ENCODE results near the gene MRC2.

Gene MRC2

GRCh38 chr17:62727916-62728672 is 100.6 kb downstream of the MRC2 start:
- no peak for DNase-seq

- no peak for DNase-seq
Observed at GRCh38 chr17:62732125-62732524, 104.7 kb downstream of the MRC2 start.

DNA sequence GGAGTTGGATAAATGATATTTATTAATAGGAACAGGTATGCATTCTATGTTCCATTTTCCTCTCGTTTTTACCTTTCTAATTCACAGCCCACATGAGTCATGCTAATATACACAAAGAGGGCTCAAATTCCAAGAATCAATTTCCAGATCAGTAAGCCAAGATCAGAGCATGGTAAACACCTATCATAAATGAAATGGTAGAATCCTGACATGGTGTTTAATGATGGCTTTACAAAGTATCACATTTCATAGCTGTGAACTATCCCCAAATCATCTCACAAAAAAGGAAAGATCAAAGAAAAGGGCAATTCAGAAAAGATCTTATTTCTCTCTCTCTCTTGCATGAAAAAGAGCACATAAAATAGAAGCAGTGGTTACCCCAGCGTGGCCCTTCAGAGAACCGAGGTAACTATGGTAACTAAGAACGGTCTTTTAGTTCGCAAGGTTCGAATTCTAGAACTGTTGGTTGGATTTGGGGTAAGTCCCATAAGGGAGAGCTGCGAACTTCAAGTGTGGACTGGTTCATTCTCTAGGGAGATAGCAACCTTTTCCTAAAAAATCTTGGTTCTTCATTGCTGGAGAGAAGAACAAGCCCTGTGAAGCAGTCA is 107.7 kb downstream of the MRC2 start:
- no peak for DNase-seq

DNA sequence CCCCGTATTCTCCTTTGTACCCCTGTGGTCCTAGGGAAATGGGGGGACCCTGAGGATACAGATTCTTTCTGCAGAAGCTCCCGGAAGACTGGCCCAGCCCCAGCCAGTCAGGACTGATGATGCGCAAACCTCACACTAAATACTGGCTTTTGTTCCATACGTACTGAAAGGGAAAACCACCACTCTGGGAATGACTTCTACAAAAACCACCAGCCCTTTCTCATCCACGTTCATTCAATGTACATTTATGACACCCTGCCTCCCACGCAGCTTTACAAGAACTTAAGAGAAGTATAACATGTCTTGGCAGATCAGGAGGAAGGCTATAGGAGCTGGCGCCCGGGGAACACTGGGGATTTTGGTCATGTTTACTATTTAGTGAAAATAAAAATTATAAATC is 110.0 kb downstream of the MRC2 start:
- no peak for DNase-seq

GRCh38 chr17:62738281-62738680 is 110.8 kb downstream of the MRC2 start:
- DNase-seq, result no peak

- no peak for DNase-seq
Observed at GRCh38 chr17:62739645-62740388, 112.3 kb downstream of the MRC2 start.

DNA sequence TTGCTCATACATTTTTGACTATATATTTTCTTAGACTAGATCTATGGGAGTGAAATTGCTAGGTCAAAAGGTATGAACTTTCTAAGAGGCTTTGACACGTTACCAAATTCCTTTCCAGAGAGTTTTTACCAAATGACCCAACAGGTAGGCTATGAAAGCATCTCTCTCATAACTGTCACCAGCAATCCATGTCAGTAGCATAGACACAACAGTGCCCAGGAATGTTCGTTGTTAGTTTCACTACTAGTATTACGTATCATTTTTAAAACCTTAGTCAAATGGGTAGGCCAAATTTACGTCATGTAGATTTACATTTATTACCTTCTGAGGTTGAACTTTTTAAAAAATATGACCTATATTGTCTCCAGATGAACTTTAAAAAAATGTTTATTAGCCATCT is 113.8 kb downstream of the MRC2 start:
- no peak for DNase-seq

All from activated CD8-positive, alpha-beta memory T cell treated with anti-CD3 and anti-CD28 coated beads, Interleukin-2, amount 50 U/mL, for 4 hours (primary cell).